HG03095 (cell line): Measurements from ENCODE around the gene LPCAT2.
A peak's percentile ranks its signal among the peaks of the same experiment; 100 is the strongest.

Source experiments
- ATAC-seq: cut with Tn5 transposase; IDR thresholded peaks from one replicate; pipeline ENCODE4 v1.9.1; 2021; ENCODE audit warnings: moderate library complexity; ENCODE audit not compliant: unreplicated experiment

Gene LPCAT2, protein sequence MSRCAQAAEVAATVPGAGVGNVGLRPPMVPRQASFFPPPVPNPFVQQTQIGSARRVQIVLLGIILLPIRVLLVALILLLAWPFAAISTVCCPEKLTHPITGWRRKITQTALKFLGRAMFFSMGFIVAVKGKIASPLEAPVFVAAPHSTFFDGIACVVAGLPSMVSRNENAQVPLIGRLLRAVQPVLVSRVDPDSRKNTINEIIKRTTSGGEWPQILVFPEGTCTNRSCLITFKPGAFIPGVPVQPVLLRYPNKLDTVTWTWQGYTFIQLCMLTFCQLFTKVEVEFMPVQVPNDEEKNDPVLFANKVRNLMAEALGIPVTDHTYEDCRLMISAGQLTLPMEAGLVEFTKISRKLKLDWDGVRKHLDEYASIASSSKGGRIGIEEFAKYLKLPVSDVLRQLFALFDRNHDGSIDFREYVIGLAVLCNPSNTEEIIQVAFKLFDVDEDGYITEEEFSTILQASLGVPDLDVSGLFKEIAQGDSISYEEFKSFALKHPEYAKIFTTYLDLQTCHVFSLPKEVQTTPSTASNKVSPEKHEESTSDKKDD

DNA sequence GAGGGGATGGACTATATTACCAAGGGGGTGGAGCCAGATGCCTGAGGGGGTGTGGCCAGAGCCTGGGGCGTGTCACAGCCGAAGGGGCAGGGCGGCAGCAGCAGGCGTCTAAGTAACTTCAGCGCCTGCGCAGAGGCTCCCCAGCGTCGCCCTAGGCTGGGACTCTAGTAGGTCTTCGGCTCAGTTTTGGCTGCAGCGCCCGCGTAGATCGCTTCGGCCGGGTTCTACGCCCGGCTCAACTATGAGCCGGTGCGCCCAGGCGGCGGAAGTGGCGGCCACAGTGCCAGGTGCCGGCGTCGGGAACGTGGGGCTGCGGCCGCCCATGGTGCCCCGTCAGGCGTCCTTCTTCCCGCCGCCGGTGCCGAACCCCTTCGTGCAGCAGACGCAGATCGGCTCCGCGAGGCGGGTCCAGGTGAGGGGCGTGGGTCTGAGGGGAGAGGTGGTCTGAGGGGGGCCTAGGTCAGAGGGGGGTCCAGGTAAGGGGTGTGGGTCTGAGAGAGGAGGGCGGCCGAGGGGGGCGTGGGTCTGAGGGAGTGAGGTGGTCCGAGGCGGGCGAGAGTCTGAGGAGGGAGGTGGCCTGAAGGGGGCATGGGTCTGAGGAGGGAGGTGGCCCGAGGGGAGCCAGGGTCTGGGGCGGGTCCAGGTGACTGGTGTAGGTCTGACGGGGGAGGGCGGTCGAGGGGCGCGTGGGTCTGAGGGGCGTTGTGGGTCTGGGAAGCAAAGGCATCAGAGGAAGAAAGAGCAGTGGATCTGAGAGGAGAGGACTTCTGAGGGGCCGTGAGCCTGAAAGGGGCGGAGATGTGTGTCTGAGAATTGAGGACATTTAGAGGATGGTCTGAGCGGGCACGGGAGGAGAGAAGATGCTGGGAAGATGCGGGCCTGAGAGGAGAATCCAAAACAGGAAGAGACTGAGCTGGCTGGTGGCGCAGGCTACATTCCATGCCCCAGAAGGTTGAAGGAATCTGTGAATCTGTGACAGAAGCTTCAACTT lies at the start of gene LPCAT2:
TSS of gene LPCAT2 (plus strand) at position 132 of the 991 bp plus-strand sequence. CDS start at position 242, 110 bp downstream.
- no peak for ATAC-seq

DNA sequence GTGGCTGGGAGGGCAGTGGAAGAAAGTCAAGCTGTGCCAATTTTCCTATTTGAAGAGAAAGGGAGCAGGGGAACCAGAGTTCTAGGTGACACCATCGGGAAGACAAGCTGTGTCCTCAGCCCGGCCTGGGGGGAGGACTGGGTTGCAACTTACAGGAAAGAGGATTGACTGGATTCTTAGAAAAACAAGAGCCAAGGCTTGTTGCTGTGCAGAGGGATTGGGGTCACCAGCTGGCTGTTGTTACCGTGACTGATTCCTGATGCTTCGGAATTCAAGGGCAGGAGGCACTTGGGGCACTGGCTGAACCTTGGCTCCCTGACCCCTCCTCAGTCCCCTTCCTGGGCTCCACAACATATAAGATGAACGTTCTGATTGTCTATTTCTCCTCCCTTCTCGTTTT lies 46.6 kb upstream of the LPCAT2 start:
- ATAC-seq, result no peak

DNA sequence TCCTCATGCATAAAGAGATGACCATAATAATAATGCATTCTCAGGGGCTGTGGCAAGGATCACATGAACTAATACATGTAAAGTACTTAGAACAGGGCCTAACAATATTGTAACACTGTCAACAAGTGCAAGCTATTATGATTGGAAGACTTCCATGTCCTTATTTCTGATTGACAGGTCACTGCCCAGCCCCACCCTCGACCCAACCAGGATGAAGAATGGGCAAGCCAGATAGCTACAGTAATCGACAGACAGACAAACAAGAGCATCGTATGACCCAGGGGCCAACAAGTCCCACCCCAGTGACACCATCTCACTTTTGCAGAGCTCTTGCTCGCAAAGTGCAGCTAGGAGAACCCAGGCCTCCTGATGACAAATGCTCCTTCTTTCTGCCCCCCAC lies 44.5 kb upstream of the LPCAT2 start:
- ATAC-seq, result no peak

DNA sequence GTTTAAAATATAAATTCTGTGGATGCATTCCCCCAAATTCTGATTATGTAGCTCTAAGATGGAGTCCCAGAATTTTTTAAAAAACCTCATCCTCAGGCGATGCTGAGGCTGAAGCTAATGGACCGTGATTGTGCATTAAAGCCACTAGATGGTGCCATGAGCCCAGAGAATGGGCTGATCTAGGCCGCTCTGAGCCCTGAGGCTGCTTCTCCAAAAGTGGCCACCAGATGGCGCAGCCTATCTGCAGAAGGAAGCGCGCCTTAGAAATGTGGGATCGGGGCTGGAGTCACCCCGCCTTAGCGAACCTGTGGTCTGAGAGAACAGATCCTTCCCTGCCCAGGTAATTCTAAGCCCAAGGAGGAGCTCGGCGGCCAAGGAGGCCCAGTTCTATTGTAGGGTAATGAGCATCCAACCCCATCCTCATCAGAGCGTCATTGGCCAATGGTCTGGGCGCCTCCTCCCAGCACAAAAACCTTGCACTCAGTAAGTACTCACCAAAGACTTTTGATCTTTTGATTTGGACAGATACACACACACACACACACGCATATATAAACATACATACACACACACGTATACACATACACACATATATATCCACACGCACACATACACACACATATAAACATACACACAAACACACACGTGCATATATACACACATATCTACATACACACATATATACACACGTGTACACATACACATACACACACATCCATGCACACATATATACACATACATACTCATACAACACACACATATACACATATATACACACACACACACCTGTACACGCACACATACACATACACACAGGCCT lies 43.6 kb upstream of the LPCAT2 start:
- peak; percentile 90 for ATAC-seq

DNA sequence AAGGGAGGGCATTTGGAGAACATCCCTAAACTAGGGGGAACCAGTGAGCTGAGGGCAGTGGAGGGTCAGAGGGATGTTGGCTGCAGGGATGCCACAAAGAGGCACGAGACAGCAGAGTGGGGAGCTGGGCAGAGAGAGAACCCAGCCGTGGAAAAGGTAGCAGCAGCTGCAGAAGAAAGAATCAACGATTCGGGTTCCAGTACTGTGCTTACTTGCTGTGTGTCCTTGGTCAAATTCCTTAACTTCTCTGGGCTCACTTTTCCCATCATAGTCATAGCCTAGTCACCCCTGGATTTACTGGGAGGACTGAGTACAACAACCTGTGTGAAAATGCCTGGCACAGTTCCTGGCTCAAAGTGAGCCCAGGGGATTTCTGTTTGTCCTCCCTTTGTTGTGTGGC lies 42.7 kb upstream of the LPCAT2 start:
- ATAC-seq, result no peak

DNA sequence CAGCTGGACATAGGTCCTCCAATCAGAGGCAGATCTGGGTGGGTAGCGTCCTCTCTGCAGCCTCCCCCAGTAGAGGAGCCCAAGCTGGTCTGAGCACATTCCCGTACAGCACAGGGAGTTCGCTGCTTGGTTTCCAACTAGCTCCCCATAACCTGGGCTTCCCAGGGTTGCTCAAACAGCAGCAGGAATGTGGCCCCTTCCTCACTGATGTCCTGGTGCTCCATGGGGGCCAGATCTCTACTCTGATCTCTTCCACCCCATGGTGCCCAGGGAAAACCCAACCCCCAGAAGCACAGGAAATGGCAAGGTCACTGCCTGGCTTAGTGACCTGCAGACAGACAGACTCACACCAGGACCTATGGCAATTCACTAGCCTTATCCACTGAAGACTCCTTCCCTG lies 41.0 kb upstream of the LPCAT2 start:
- ATAC-seq, result no peak

DNA sequence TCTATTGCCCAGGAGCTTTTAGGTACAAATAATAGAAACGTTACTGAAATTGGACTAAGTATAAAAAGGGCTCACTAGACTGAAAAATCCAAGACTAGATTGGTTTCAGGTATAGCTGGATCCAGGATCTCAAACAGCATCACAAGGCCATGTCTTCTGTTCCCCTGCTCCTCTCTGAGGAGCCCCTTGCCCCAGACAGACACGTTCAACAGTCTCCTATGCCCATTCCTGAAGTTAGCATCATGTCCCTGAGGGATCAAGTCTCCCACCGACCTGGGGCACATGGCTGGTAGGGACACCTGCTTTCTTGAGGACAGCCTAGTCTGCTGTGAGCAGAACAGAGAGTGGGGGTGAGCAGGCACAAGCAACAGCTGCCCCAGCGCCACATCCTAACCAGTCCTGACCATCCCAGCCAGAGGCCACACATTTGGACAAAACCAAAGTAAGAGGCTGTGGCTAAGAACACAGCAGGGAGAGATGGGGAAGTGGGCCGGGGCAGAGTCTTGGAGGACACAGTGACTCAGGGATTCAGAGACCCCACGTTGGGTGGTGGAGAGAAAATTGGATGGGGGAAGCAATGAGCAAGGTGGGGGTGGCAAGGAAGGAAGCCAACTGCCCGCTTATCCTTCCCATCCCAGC lies 40.4 kb upstream of the LPCAT2 start:
- ATAC-seq, result no peak

DNA sequence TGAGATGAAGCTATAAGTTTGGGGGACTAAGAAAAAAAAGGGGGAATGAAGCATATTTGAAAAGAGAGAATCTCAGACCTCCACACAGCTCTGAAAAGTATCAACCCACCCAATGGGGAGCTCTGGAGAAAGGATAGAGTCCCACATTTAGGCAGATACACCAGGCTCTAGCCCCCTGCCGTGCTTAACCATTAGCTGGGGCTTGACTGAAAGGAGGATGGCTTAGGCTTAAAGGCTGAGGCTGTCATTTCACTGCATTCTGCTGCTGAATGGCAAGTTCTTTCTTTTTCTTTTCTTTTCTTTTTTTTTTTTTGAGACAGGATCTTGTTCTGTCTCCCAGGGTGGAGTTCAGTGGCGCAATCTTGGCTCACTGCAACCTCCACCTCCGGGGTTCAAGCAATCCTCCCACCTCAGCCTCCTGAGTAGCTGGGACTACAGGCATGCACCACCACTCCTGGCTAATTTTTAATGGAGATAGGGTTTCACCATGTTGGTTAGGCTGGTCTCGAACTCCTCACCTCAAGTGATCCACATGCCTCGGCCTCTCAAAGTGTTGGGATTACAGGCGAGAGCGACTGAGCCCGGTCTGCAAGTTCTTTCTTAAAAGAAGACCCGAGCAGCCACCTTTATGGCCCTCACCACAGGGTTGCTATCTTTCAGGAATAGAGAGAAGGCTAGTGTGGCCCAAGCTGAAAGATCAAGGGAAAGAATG lies 38.9 kb upstream of the LPCAT2 start:
- ATAC-seq, result no peak

DNA sequence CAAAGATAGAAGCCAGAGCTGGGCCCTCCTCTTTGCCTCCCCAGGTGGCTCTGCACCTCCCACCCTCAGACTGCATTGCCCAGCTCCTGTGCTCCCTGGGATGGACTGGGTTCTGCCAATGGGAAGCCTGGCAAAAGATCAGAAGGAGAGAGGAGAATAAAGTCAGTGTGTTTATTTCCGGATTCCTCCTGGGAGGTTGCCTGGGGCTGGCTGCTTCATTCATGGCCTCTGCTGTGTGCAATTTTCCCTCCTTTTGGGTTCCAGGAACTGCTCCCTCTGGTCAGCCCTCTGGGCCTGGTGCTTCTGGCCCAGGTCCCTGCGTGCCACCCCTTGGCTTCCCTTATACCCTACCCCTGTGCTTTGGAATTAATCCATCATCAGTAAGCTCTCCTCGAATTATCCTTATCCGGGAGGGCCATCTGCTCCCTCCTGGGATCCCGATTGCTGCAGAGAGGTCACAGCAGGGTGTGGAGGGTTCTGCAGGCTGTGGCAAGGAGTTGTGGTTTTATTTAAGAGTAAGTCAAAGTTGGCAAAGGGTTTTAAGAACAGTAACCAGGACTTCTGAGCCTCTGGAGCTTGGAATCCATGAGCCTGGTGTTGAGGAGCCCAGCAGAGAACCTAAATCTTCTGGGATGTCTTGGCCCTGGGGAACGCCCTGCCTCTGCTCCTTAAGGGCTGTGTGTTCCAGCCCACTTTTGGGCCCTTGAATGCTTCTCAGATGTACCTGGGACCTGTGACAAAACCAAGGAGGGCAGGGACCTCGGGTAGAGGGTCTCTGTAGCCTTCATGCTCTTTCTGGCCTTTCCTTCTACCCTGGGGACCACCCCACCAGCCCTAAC lies 38.1 kb upstream of the LPCAT2 start:
- ATAC-seq, result no peak

DNA sequence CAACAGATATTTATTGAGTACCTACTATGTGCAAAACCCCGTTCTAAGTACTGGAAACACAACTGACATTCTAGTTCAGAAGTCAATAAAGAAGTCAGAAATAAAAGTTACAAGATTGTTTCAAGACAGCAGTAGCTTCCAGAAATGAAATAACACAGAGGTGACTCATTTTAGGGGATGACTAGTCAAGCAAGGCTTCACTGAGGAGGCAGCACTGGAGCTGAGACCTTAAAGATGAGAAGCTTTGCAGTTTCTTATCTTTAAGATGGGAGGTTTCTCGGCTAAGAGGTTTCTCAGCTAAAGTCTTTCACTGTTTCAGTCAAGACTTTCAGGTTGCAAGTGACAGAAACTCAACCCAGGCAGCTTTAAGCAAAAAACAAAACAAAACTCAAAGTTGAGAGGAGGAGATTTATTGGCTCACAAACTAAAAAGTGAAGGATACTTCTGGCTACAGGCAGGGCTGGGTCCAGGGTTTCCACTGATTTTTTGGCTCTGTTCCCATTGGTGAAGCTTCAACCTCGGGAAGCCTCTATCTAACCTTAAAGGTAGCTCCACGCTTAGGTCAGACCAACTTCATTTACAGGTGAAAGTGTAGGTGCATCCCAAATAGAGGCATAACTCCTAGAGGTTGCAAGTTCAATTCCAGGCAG lies 37.3 kb upstream of the LPCAT2 start:
- peak; percentile 89 for ATAC-seq

DNA sequence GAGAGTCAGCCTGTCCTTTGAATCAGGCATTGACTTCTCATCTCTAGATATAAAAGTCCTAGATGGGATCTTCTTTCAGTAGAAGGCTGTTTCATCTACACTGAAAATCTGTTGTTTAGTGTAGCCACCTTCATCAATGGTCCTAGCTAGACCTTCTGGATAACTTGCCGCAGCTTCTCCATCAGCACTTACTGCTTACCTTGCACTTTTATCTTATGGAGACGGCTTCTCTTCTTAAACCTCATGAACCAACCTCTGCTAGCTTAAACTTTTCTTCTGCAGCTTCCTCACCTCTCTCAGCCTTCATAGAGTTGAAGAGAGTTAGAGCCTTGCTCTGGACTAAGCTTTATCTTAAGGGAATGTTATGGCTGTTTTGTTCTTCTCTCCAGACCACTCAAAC lies 35.3 kb upstream of the LPCAT2 start:
- no peak for ATAC-seq

DNA sequence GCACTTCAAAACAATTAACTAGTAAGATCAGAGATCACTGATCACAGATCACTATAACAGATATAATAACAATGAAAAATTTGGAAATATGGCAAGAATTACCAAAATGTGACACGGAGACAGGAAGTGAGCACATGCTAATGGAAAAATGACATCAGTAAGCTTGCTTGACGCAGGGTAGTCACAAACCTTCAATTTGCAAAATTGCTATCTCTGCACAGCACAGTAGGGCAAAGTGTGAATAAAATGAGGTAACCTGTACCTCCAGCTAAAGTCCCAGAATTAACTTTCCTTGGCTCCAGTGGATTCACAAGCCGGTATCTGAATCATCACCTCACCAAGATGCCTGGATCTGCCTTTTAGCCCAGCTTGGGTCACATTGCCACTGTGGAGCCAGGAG lies 34.1 kb upstream of the LPCAT2 start:
- ATAC-seq, result no peak

DNA sequence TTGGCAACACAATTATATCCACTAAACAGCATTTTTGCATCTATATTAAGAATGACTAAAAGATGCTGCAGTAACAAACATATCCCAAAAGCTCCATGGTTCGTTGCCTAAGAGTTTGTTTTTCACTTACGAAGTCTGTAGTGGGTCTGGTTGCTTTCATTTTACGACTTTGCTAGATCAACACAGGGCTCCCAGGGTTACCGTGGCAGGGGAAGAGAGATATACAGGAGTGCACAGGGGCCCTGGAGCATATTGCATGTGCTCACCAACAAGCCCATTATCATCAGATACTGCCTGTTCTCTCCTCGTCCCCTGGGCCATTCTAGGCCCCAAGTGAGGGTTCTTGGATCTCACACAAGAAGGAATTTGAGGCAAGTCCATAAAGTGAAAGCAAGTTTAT lies 33.0 kb upstream of the LPCAT2 start:
- ATAC-seq, result no peak

DNA sequence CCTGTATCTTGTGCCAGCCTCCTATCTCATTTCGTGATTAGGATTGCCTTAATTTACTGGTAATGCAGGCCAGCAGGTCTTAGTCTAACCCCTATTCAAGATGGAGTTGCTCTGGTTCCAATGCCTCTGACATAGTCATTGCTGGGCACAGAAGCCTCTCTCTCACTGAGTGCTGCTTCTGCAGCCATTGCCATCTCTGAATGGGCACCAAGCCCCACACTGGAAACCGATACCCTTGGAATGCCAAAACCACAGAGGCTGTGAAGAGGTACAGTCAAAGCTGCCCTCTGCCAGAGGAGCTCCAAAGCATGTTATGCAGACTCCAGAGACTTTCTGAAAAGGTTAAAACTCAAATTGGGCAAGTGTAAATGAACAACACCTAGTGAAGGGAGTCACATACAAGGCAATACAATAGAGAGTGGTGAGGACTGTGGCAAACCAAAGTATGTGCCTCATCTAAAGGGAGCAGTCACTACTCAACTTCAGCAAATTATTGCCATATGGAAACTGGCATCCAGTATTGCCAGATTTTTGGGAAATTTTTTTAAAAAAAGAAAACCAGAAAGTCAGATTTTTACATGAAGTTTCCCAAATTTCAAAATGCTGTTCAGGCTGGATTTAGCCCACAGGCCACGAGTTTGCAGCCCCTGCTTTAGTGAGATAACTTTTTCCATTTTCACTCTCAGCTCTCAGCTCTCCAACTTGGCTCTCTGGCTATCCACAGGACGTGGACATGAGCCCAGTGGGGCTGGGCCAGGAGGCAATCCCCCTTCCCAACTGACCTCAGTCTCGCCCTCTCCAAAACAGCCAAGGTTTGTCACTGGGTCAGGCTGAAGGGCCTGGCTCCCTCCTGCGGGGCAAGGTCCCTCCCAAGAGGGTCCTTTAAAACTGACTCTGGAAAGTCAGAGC lies 32.0 kb upstream of the LPCAT2 start:
- ATAC-seq, result no peak

DNA sequence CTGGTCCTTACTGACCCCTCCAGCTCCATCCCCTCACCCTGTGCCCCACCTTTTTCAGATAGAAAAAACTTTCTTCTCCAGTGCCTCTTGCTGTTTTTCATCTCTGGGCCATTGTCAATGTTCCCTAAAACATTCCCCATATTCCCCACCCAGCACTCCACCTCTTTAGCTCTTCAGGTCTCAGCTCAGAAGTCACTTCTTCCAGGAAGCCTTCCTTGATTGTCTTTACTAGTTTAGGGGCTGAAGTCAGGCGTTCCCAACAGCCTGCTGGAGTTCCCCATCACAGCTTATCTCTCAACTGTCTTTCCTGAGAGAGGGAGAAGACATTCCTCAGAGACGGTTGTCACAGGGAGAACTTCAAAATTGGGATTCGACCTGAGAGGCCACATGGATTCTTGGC lies 31.1 kb upstream of the LPCAT2 start:
- ATAC-seq, result no peak

DNA sequence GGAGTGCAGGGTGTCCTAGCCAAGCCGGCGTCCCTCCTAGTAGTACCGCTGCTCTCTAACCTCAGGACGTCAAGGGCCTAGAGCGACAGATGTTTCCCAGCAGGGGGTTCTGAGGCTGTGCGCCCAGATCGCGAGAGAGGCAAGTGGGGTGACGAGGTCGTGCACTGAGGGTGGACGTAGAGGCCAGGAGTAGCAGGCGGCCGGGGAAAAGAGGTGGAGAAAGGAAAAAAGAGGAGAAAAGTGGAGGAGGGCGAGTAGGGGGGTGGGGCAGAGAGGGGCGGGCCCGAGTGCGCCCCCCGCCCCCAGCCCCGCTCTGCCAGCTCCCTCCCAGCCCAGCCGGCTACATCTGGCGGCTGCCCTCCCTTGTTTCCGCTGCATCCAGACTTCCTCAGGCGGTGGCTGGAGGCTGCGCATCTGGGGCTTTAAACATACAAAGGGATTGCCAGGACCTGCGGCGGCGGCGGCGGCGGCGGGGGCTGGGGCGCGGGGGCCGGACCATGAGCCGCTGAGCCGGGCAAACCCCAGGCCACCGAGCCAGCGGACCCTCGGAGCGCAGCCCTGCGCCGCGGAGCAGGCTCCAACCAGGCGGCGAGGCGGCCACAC lies 29.9 kb upstream of the LPCAT2 start, which contains the start of gene MMP2:
TSS of gene MMP2 (plus strand) at position 372 of the 603 bp plus-strand sequence. CDS start 282 bp downstream, outside the sequence.
- ATAC-seq, result no peak
